Measurements from ENCODE around the gene AIMP1.

Gene AIMP1

DNA sequence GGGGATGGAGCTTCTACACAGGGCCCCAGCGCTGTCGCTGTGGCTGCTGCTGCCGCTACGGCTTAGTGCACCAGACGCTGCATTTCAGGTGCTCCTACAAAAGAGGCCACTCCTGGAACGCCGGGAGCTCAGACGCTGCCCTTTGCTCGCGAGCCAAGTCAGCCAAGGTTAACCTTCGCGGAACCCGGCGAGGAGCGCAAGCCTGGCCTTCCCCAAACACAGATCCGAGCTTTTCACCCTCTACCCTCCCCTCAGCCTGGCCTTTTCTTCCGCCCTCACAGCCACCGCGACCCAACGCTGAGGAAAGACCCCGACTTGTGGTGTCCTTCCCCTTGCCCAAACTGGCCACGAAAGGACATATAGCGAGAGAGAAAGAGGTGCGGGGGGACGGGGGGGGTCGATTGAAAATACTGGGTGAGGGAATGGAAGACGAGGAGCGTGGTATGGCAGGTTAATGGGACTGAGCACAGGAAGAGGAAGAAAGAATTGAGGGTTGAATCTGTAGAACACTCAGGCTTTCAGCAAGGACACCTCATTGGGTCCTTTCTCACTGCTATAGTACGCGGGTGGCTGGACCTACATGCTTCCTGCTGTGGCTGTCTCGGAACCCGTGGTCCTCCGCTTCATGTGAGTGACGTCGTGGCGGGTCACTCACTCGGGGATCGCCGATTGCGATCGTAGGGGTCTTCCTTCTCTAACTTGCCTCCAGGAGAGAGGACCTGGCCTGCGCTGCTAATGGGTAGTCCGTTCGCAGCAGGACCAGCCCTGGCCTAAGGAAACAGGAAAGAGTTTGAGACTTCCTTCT, at the start of gene AIMP1, which contains the start of gene TBCK:
Gene AIMP1 (plus strand): TSS at position 583 of the 805 bp plus-strand sequence. CDS start 8,460 bp downstream, outside the sequence.
Gene TBCK (minus strand): TSS at position 242 of the 805 bp plus-strand sequence. CDS start 7,249 bp downstream, outside the sequence.
- peak; percentile 67 to 77 for DNase-seq (ENCODE audit: low read depth in 2 of 2)

DNA sequence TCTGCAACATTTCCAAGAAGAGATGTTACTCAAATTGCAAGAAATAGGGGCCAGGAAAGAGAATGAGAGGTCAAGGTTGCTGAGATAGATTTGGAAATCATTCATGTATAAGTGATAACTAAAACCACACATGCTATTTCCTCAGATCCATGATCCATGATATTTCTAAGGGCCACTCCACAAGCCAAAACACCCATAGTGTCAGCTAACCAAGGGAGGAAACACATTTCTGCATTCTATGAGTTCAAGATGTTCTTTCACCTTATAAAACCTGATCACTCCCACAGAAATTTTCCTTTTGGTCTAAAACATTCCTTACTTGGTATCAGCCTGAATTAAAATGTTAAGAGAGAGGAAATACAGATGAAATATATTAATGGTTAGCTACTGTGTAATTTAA, 47.6 kb upstream of the AIMP1 start:
- no peak for DNase-seq (ENCODE audit: low read depth in 2 of 2)

DNA sequence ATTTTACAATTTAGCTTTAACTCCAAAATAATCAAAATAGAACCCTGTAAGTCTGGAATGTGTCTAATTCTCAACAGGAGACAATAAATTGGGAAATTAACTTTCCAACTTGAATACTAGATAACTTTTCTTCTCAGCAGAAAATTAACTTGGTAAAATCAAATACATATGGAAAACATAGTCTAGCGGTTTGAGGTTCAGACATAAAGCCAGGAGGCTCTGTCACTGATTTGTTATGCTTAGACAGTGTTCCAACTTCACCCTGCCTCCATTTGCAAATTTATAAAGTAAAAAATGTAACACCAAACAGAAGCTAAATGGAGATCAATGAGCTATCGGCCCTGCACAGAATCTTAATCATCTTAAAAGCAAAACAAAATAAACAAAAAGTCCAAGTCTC, 46.6 kb upstream of the AIMP1 start:
- no peak for DNase-seq (ENCODE audit: low read depth in 2 of 2)

DNA sequence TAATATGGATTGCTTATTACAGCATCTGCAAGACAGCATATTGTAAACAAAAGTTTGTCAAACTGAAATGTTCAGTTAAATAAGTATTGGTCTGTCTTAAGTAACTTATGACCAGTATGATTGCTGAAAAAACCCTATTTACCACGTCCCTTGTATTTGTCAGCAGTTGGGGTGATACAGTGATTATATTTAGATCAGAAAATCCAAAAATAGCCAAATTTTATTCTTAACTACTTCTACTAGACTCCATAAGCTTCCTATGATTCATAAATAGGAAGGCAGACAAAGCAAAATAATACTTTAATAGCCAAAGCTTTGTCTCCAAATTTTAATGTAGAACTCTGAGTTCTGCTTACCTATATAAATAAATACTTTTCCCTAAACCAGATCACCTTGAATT, 45.6 kb upstream of the AIMP1 start:
- DNase-seq (ENCODE audit: low read depth in 2 of 2): no peak

DNA sequence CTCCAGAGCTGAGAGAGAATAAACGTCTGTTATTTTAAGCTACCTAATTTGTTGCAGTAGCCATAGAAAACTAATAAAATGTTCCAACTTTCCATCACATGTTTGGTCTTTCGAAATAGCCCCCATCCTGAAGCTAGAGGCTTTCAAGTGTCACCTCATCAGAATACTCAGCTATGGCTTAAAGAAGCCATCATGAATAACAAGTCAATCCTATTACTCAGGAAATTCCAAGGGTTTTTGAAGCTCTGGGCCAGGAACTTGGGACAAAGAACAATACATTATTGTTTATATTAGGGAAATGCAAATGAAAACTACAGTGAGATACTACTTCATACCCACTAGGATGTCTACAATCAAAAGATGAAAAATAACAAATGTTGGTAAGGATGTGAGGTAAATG, 42.5 kb upstream of the AIMP1 start:
- DNase-seq (ENCODE audit: low read depth in 2 of 2): no peak

DNA sequence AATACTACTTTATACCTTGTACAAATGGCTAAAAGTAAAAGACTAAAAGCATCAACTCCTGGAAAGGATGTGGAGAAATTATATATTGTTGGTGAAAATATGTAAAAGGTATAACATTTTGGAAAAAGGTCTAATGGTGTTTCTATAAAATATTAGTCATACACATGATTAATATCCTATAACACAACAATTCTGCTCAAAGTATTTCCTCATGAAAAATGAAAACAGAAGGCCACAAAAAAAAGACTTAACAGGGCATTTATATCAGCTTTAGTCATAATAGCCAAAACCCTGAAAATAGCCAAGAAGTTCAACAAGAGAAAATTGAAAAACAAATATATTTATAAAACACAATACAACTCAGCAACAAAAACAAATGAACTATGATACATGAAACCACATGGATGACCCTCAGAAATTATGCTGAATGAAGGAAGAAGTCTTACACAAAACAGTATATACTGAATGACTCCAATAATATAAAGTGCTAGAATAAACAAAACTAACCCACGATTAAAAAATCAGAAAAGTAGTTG, 39.1 kb upstream of the AIMP1 start:
- no peak for DNase-seq (ENCODE audit: low read depth in 2 of 2)

DNA sequence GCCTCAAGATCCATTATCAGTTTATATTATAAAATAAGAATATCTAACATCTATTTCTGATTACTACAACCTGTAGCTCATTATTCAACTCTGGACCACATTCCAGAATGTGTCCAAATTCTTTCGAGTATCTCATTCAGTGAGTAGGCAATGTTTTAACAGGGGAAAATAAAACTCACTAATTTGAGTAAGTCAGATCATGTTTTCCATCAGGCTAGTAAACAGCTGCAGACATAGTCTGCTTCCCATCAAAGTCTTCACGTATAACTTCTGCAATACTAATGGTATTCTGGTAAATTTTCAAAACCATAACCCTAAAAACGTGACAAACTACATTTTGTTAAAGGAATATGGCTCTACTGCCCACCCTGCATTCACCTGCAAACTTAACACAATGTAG, 32.1 kb upstream of the AIMP1 start:
- DNase-seq (ENCODE audit: low read depth in 2 of 2): no peak

DNA sequence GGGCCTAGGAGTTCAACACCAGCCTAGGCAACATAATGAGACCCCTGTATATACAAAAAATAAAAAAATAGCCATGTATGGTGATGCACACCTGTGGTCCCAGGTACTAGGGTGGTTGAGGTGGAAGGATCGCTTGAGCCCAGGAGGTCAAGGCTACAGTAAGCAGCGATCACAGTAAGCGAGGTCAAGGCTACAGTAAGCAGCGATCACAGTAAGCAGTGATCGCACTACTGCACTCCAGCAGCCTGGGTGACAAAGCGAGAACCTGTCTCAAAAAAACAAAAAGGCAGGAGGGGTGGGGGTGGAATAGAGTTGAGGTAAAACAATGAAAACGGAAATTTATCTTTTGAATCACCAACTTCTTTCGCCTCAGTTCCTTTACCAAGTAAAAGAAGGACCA, 29.7 kb upstream of the AIMP1 start:
- no peak for DNase-seq (ENCODE audit: low read depth in 2 of 2)

DNA sequence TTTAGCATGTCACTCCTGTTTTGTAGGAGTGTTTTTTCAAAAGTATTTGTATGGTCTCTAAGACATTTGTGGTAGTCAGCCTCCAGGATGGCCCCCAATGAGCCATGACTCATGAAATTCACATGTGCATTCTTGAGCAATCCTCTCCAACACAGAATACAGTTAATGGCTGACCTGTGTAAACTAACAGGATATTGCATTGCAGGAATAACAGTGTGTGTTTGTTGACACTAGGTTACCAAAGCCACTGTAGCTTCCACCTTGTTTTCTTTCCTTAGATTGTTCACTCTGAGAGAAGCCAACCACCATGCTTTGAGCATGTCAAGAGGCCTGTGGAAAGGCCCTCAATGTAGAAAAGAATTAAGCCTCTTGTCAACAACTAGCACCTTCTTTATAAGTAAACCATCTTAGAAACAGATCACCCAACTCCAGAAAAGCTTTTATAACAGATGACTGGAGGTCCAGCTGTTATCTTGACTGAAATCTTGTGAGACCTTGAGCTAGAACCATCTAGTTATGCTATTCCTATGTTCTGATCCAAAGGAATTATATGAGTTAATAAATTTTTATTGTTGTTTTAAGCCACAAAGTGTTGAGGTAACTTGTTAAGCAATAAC, 28.9 kb upstream of the AIMP1 start:
- DNase-seq (ENCODE audit: low read depth in 2 of 2): no peak

DNA sequence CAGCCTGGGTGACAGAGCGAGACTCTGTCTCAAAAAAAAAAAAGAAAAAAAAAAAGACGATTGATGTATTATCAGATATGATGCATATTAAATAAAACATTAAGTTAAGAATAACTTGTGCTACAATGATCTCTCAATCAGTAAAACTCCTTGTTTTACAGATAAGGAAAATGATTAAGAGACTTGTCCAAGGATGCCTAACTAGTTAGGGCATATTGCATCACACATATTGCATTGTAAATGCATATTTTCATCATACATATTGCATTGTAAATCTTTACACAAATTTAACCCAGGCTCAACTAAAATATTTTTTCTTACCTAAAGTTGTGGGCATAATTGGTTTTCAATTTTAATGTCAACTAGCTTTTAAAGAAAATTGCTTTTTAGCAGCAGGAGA, 26.6 kb upstream of the AIMP1 start:
- no peak for DNase-seq (ENCODE audit: low read depth in 2 of 2)

DNA sequence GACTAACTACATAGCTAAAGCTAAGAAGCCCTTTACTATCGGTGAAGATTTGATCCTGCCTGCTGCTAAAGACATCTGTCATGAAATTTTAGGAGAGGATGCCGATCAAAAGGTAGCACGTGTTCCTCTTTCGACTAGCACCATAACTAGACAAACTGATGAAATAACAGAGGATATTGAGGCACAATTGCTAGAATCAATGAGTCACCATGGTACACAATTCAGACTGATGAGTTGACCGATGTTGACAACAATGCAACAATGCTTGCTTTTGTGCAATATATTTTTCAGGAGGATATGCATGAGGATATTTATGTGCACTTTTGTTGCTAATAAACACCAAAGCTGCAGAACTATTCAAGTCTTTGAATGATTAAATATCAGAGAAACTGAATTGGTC, 24.7 kb upstream of the AIMP1 start:
- DNase-seq (ENCODE audit: low read depth in 2 of 2): no peak

DNA sequence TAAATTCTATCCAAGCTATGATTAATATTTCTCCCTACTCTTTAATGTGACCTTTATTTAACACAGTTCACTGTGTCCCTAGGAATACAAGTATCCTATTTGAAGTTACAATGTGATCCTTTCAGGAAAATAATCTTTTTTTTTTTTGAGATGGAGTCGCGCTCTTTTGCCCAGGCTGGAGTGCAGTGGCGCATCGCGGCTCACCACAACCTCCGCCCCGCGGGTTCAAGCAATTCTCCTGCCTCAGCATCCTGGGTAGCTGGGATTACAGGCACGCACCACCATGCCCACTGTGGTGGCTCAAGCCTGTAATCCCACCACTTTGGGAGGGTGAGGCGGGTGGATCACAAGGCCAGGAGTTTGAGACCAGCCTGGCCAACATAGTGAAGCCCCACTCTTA, 22.3 kb upstream of the AIMP1 start:
- no peak for DNase-seq (ENCODE audit: low read depth in 2 of 2)

DNA sequence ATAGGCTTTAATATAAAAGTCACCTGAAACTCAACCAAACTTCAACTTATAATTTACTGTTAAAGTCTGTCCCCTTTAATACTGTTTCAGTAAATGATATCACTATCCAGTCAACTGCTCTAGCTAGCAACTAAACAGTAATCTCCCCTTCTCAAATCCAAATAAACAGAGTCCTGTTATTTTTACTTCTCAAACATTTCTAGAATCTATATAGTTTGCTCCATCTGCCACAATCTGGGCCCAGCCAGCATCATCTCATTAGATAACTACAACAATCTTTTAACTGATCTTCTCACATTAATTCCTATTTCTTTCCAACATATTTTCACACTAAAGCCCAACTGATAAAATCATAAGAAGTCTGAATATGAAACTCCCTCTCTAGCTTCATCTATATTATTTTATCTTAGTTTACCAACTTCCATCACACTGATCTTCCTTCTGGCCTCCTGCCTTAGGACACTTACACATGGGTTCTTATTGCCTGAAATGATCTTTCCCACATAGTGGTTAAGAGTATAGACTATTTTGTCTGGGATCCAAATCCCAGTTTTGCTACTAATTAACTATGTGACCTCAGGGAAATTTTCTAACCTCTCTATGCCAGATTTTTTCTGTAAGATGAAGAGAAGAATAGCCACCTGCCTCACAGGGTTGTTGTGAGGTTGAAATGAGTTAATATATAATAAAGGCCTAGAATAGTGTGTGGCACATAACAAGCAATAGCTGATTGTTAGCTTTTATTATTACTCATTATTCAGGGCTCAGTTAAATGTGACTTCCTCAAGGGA, 18.9 kb upstream of the AIMP1 start:
- no peak for DNase-seq (ENCODE audit: low read depth in 2 of 2)

DNA sequence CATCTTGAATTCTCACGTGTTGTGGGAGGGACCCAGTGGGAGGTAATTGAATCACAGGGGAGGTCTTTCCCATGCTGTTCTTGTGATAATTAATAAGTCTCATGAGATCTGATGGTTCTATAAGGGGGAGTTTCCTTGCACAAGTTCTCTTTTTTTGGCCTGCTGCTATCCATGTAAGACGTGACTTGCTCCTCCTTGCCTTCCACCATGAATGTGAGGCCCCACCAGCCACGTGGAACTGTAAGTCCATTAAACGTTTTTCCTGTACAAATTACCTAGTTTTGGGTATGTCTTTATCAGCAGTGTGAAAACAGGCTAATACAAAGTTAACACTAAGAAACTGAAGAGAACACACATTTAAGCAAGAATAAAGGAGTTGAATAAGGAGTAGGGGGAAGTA, 16.4 kb upstream of the AIMP1 start:
- DNase-seq (ENCODE audit: low read depth in 2 of 2): no peak

DNA sequence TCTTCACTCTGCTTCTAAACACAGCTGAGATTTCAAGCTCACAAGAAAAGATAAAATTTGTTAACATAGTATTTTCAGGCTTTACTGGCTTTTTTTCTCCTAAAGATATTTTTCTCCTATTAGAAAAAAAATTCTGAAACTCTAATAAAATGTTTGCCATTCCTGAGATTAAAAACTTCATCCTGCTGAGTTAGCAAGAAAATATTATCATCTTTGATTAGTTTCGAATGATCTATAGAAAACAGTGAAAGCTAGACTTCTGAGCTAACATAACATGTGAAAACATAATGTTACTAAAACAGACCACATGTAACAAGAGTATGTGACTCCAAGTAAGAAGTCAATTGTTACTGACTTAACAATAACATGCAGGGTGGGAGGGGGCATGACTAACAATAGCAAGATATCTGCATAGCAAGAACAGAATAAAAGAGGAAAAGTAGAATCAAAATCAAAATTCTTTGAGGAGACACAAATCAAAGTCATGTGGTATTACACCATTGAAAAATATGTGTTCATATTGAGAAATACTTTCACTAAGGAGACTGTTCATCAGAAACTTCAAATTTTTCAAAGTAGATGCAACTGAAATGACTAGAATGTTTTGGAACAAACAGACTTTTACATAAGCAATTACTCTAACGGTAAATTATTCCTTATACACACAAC, 14.8 kb upstream of the AIMP1 start:
- no peak for DNase-seq (ENCODE audit: low read depth in 2 of 2)

DNA sequence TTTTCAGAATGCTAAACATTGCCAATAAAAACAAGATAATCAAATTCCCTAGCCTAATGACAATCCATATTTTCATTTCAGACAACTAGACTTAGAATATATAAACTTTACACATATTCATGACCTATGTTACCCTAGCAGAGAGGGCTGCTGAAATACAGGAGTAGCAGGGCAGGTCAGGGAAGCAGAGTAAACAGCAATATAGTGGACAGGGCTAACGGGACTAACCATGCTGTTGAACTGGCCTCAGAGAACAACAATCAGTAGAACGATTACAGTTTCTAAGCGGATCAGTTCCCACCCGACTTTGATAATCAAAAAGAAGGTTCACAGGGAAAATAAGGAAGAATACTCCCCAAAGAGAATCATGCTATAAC, 14.3 kb upstream of the AIMP1 start:
- no peak for DNase-seq (ENCODE audit: low read depth in 2 of 2)

DNA sequence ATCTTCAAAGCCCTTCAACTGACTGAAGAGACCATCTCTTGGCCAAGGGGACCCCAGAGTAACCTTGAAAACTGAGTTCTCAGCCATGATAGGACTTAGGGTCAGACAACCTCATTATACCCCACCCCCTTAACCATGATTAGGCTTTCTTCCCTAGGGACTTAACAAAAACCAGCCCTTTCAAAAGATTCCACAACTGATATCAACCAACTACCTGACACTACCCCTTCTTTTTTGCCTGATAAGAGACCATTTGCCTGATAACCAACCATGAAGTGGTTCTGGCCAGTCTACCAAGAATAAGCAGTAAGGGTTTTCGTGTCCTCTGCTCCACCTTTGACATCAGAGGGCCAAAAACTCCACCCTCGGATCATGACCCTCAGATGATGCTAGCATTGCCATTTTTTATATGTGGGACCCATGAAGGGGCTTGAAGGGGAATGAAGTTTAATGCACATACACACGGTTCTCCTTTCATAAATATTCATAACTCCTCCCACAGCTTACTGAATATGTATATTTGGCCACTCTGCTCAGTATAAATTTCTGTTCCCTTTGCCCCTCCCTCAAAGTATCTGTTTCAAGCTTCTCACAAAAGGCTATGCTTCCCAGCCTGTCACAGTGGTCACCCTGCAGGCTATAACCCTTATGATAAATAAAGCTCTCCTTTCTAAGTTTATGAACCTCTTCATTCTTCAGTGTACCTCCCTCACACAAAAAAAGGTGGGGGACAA, 12.6 kb upstream of the AIMP1 start:
- no peak for DNase-seq (ENCODE audit: low read depth in 2 of 2)

DNA sequence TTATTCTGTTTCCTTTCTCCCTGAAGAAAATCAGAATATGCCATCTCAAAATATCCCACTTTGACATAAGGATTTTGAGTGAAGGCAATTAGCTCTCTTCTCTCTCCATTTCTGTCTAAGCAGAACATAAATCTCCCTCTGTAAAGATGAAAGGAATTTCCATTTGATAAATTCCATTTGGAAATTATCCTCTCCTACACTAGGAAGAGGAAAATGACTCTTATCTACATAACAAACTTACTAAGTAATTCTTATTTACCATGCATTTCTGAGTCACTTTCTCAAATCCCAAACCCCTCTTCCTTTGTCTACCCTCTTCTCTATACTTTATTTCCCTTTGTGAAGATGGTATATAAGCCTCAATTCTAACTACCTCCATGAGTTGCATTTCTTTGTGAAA, 11.7 kb upstream of the AIMP1 start:
- no peak for DNase-seq (ENCODE audit: low read depth in 2 of 2)

DNA sequence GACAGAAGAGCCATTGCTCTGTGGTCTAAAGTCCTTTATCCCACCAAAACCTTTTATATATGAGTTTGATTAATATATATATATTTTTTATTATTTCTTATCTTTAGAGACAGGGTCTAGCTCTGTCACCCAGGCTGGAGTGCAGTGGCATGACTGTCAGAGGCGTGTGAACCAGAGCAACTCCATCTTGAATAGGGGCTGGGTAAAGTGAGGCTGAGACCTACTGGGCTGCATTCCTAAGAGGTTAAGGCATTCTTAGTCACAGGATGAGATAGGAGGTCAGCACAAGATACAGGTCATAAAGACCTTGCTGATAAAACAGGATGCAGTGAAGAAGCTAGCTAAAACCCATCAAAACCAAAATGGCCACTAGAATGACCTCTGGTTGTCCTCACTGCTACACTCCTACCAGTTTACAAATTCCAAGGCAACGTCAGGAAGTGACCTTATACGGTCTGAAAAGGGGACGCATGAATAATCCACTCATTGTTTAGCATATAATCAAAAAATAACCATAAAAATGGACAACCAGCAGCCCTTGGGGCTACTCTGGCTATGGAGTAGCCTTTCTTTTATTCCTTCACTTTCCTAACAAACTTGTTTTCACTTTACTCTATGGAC, 10.8 kb upstream of the AIMP1 start:
- no peak for DNase-seq (ENCODE audit: low read depth in 2 of 2)

DNA sequence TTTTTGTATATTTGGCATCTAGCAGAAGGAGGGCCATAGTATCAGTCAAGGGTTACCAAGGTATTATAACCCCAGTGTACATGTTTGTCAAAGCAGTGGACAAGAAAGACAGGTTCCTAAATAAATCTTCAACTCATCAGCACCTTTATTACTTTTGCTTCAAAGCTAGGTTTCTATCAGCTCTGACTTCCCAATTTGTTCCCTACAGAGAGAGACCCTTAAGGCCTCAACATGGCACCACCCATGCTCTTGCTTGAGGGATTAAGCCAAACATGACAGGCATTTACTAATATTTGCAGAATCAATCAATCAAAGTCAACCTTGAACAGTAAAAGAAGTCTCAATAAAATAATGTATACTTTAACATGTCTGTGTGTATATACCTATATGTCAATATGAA, 9.8 kb upstream of the AIMP1 start:
- no peak for DNase-seq (ENCODE audit: low read depth in 2 of 2)

DNA sequence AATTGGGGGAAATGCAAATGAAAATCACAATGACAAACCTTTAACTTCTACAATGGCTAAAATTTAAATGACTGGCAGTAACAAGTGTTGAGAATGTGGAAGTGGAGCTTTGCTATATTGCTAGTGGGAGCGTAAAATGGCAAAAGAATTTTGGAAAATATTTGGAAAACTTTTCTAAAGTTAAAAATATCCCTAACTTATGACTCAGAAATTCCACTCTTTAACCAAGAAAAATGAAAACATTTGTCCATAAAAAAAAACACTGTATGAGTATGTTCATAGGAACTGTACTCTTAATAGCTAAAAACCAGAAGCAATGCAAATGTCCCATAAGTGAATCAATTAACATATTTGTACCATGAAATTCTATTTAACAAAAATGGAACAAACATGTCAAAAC, 4.0 kb upstream of the AIMP1 start:
- no peak for DNase-seq (ENCODE audit: low read depth in 2 of 2)

Measured in stimulated activated CD8-positive, alpha-beta memory T cell treated with anti-CD3 and anti-CD28 coated beads, Interleukin-2, amount 100 ng/mL, for 48 hours (primary cell).